Left lung (tissue), 14 donors: ENCODE results near the gene CST3. TPM values are rescaled to one million over a fixed set of nuclear protein-coding genes. Genes with fewer than 3 reads are reported as not detected.
"Not testable (repeated sequence)": the region's sequence is repeated elsewhere in the genome, so short reads cannot be mapped to it uniquely, and the experiment has no call there.

Experiments used
- ATAC-seq: fragments of 200-7000 bp; cut with Tn5 transposase; one replicate; pipeline ENCODE4 v1.9.1; 2020; ENCODE audit warnings: moderate library complexity
- DNase-seq, 4 donors: peaks; one replicate each; pipeline ENCODE4 v3.0.0-alpha.2; 2013 to 2020
- H3K27ac ChIP-seq, 2 donors: fragments of 200-600 bp; sonication (generic) in 1 of 2; one replicate each; pipeline versions ENCODE4 v1.5.0 to v1.8.0; 2020 to 2021
- H3K27me3 ChIP-seq, 2 donors: fragments of 200-600 bp; sonication (generic) in 1 of 2; one replicate each; pipeline versions ENCODE4 v1.5.0 to v1.8.0; 2020 to 2021
- H3K36me3 ChIP-seq, 2 donors: fragments of 200-600 bp; sonication (generic) in 1 of 2; one replicate each; pipeline versions ENCODE4 v1.5.0 to v1.8.0; 2020 to 2021
- H3K4me1 ChIP-seq, 2 donors: fragments of 200-600 bp; one replicate each; pipeline ENCODE4 v1.8.0; 2021
- H3K4me3 ChIP-seq, 2 donors: fragments of 200-600 bp; sonication (generic) in 1 of 2; one replicate each; pipeline versions ENCODE4 v1.5.0 to v1.8.0; 2020 to 2021; ENCODE audit warnings: mild to moderate bottlenecking in 1 of 2
- H3K9me3 ChIP-seq, 2 donors: fragments of 200-600 bp; sonication (generic) in 1 of 2; one replicate each; pipeline versions ENCODE4 v1.5.0 to v1.8.0; 2020 to 2021
- CTCF ChIP-seq, 2 donors: fragments of 200-600 bp; sonication (generic) in 1 of 2; IDR thresholded peaks; one replicate each; pipeline versions ENCODE4 v1.5.0 to v1.8.0; 2021; ENCODE audit warnings: antibody characterized with exemption in 2 of 2
- intact Hi-C, 2 donors: fragments of 100-400 bp; cut with DNase I; formaldehyde crosslinking; loops; one replicate each; pipeline versions ENCODE4 v1.11.2 to v1.14.2; 2022
- long read RNA-seq, 12 donors: library from polyadenylated mRNA in 2 of 12; unstranded in 2 of 12; transcript quantifications; one replicate each; pipeline ENCODE4 v2.0.0 and lab custom pipeline, GENCODE V29; 2019 to 2026
- polyA plus RNA-seq, 6 donors: library from polyadenylated mRNA; unstranded; fragments of 120-200 nt; gene quantifications; one replicate each; pipeline ENCODE4 v1.2.1, GENCODE V29; 2013; ENCODE audit not compliant: insufficient read length in 6 of 6
- total RNA-seq, 2 donors: library from RNA; stranded (reverse); fragmentation: NEBNext Ultra II Directional; extraction: Animal tissue kit (Norgen Biotek cat#: 25700); gene quantifications; one replicate each; pipeline ENCODE4 v1.2.1, GENCODE V29; 2021
- donor health status: DM: no; HTN: yes; CAD: no.
- donor health status: DM: no; HTN: no; CAD: no.

Gene CST3, protein sequence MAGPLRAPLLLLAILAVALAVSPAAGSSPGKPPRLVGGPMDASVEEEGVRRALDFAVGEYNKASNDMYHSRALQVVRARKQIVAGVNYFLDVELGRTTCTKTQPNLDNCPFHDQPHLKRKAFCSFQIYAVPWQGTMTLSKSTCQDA
- total RNA-seq (100 to 1,000 TPM; 628 to 714 TPM), polyA plus RNA-seq (100 to 1,000 TPM; 145 to 189 (median 156) TPM)
- long read RNA-seq, donor 1, transcript CST3-201 (3 exons, 873 nt) = major isoform, 389 of 582 reads
- long read RNA-seq, donor 1, partial matches to known transcripts = 177 of 582 reads
- long read RNA-seq, donor 1, other reads (novel, unspliced or antisense) = 16 of 582 reads
- long read RNA-seq, donor 2, transcript CST3-201 (3 exons, 873 nt) = major isoform, 196 of 273 reads
- long read RNA-seq, donor 2, partial matches to known transcripts = 72 of 273 reads
- long read RNA-seq, donor 2, other reads (novel, unspliced or antisense) = 5 of 273 reads
- long read RNA-seq, donor 3, transcript CST3-201 (3 exons, 873 nt) = major isoform, 160 of 236 reads
- long read RNA-seq, donor 3, partial matches to known transcripts = 61 of 236 reads
- long read RNA-seq, donor 3, other reads (novel, unspliced or antisense) = 15 of 236 reads
- long read RNA-seq, donor 4, transcript CST3-203 (4 exons, 3,286 nt) = minor isoform, 5 of 848 reads
- long read RNA-seq, donor 4, transcript CST3-201 (3 exons, 873 nt) = major isoform, 834 of 848 reads
- long read RNA-seq, donor 4, partial matches to known transcripts = 6 of 848 reads
- long read RNA-seq, donor 4, other reads (novel, unspliced or antisense) = 3 of 848 reads
- long read RNA-seq, donor 5, transcript CST3-201 (3 exons, 873 nt) = major isoform, 256 of 397 reads
- long read RNA-seq, donor 5, partial matches to known transcripts = 127 of 397 reads
- long read RNA-seq, donor 5, other reads (novel, unspliced or antisense) = 14 of 397 reads
- long read RNA-seq, donor 6, transcript CST3-201 (3 exons, 873 nt) = major isoform, 151 of 231 reads
- long read RNA-seq, donor 6, partial matches to known transcripts = 73 of 231 reads
- long read RNA-seq, donor 6, other reads (novel, unspliced or antisense) = 7 of 231 reads
- long read RNA-seq, donor 7, transcript CST3-201 (3 exons, 873 nt) = major isoform, 116 of 158 reads
- long read RNA-seq, donor 7, partial matches to known transcripts = 42 of 158 reads
- long read RNA-seq, donor 7, other reads (novel, unspliced or antisense) = 0 of 158 reads
- long read RNA-seq, donor 8, transcript CST3-201 (3 exons, 873 nt) = major isoform, 151 of 232 reads
- long read RNA-seq, donor 8, partial matches to known transcripts = 69 of 232 reads
- long read RNA-seq, donor 8, other reads (novel, unspliced or antisense) = 11 of 232 reads
- long read RNA-seq, donor 9, partial matches to known transcripts = 0 of 3 reads
- long read RNA-seq, donor 9, other reads (novel, unspliced or antisense) = 0 of 3 reads
- long read RNA-seq, donor 10, transcript CST3-201 (3 exons, 873 nt) = major isoform, 898 of 909 reads
- long read RNA-seq, donor 10, partial matches to known transcripts = 2 of 909 reads
- long read RNA-seq, donor 10, other reads (novel, unspliced or antisense) = 7 of 909 reads
- long read RNA-seq, donor 11 = 0 reads
- long read RNA-seq, donor 12, transcript CST3-201 (3 exons, 873 nt) = major isoform, 150 of 224 reads
- long read RNA-seq, donor 12, partial matches to known transcripts = 74 of 224 reads
- long read RNA-seq, donor 12, other reads (novel, unspliced or antisense) = 0 of 224 reads

GRCh38 chr20:23637282-23638221, at the start of gene CST3:
Gene CST3 (minus strand): TSS chr20:23637955. CDS start chr20:23637862, 93 bp downstream.
- intact Hi-C loops = no loop called here
- H3K4me1 ChIP-seq = peaks cover 16 to 38% of the 10 kb centered on the region in 2 donors
- peak within 1 kb of the TSS; percentile 77 to 83 for H3K4me3 ChIP-seq
- H3K27me3 ChIP-seq = peaks cover 0 to 9% of the 10 kb centered on the region in 2 donors
- H3K27ac ChIP-seq = peak within 1 kb of the TSS; percentile 80 to 95
- ATAC-seq = peak; percentile 95
- no peak for TF ChIP-seq CTCF (IDR thresholded peaks at IDR 0.05)
- DNase-seq = peak; percentile 64 to 96 (median 89)
- peaks cover 0 to 25% of the 10 kb centered on the region in 2 donors for H3K36me3 ChIP-seq
- no peaks in the 10 kb centered on the region for H3K9me3 ChIP-seq

DNA sequence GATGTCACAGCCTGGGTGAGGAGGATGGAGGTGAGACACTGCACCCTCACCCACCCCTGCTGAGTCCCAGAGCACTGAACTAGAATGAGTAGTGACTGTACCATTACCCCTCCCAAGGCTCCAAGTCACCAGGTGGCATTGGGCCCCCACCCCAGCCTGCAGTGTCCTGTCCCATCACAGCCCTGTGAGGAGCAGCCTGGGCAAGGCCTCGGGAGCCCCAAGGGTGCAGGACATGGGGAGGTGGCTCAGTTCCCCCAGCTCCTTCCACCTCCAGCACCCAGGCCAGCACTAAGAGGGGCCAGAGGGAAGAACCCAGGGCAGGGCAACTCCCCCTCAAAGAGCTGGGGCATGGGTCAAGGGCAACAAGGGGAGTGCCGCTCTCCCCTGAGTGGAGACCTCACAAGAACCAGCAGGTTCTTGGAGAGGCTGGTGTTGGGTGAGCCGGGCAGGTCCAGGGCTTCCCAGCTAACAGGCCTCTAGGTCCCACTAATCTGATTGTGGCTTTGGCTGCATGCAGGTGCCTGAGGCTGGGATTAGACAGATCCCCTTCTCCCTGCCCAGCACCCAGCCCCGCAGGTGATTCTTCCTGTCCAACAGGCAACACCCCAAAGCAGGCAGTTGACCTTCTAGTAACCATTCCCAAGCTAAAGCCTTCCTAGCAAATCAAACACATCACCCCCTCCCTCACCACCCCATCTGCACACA, 48.4 kb upstream of the CST3 start:
- no peak for TF ChIP-seq CTCF (IDR thresholded peaks at IDR 0.05)
- ATAC-seq (no peak), DNase-seq (no peak)
- Histone ChIP-seq H3K9me3 (no peaks in the 10 kb centered on the region), H3K27me3 (no peaks in the 10 kb centered on the region), H3K27ac (no peak overlapping the region), H3K4me1 (no peaks in the 10 kb centered on the region), H3K36me3 (no peaks in the 10 kb centered on the region), H3K4me3 (no peak overlapping the region)
- intact Hi-C loops = no loop called here

- H3K36me3 ChIP-seq, intact Hi-C loops, H3K27ac ChIP-seq, H3K4me1 ChIP-seq, DNase-seq, H3K9me3 ChIP-seq, ATAC-seq, H3K4me3 ChIP-seq, H3K27me3 ChIP-seq: not testable (repeated sequence)
Observed at GRCh38 chr20:23685529-23685896, 47.8 kb upstream of the CST3 start.

- no peak for TF ChIP-seq CTCF (IDR thresholded peaks at IDR 0.05)
- no peaks in the 10 kb centered on the region for H3K4me1 ChIP-seq
- no peaks in the 10 kb centered on the region for H3K36me3 ChIP-seq
- intact Hi-C loops = no loop called here
- DNase-seq (no peak), ATAC-seq (no peak)
- no peak overlapping the region for H3K27ac ChIP-seq
- no peak overlapping the region for H3K4me3 ChIP-seq
- no peaks in the 10 kb centered on the region for H3K27me3 ChIP-seq
- no peaks in the 10 kb centered on the region for H3K9me3 ChIP-seq
Observed at GRCh38 chr20:23684261-23684660, 46.5 kb upstream of the CST3 start.
